A549 (cell line): ENCODE results near the gene GAS7. TPM values are rescaled to one million over a fixed set of nuclear protein-coding genes. Genes with fewer than 3 reads are reported as not detected.

Experiments
- ATAC-seq, 2 experiments: fragments of 200-7000 bp in 1 of 2; fragments of >200 bp in 1 of 2; cut with Nextera tagmentation in 1 of 2; cut with Tn5 transposase in 1 of 2; 3 replicates each; pipeline versions ENCODE4 v1.8.0 to v1.9.1; 2018 to 2020; ENCODE audit warnings: mild to moderate bottlenecking in 1 of 2, moderate library complexity in 1 of 2
- CTCF ChIA-PET: fragments of 300-600 bp; sonication (Branson Sonifier 250); formaldehyde crosslinking; extraction: SDS; loops from one replicate; lab custom pipeline; 2021; ENCODE audit warnings: antibody characterized with exemption, inconsistent platforms; lab: Yijun Ruan, JAX
- POLR2A ChIA-PET: fragments of 350-600 bp; formaldehyde crosslinking; extraction: SDS; loops from one replicate; lab custom pipeline; 2021; ENCODE audit warnings: antibody characterized with exemption, inconsistent platforms; lab: Yijun Ruan, JAX
- DNase-seq, 2 experiments: peaks; one replicate each; pipeline versions ENCODE4 v3.0.0 to v3.0.0-alpha.2; 2011 to 2016; ENCODE audit warnings: low read depth in 1 of 2, low spot score in 1 of 2
- FAIRE-seq: peaks from 2 replicates; lab custom pipeline; 2011; peaks lifted over from hg19 to GRCh38; lab: Jason Lieb, UNC
- H3K27ac ChIP-seq, 2 experiments: fragments of >200 bp; sonication (Bioruptor Twin); formaldehyde crosslinking; 3 replicates each; pipeline ENCODE4 v1.5.1; 2016 to 2017
- H3K4me1 ChIP-seq: fragments of >200 bp; sonication (Bioruptor Twin); formaldehyde crosslinking; 3 replicates; pipeline ENCODE4 v1.6.1; 2016
- H3K4me2 ChIP-seq: fragments of >200 bp; sonication (Bioruptor Twin); formaldehyde crosslinking; 3 replicates; pipeline ENCODE4 v1.6.1; 2016
- H3K4me3 ChIP-seq: fragments of >200 bp; sonication (Bioruptor Twin); formaldehyde crosslinking; 3 replicates; pipeline ENCODE4 v1.5.1; 2016
- H3K9me3 ChIP-seq: fragments of >200 bp; sonication (Bioruptor Twin); formaldehyde crosslinking; 3 replicates; pipeline ENCODE4 v1.6.1; 2016
- BCL3 ChIP-seq: fragments of >200 bp; sonication (Bioruptor Twin); formaldehyde crosslinking; IDR thresholded peaks from 3 replicates; pipeline ENCODE4 v1.6.1; 2016
- CBX2 ChIP-seq: fragments of 200-600 bp; sonication (generic); IDR thresholded peaks from 2 replicates; pipeline ENCODE4 v1.6.1; 2016; ENCODE audit warnings: low read depth, mild to moderate bottlenecking, borderline replicate concordance
- CBX8 ChIP-seq: fragments of 200-600 bp; sonication (generic); IDR thresholded peaks from 2 replicates; pipeline ENCODE4 v1.6.1; 2016
- CEBPB ChIP-seq, 2 experiments: fragments of >200 bp in 1 of 2; sonication (Bioruptor Twin) in 1 of 2; formaldehyde crosslinking in 1 of 2; IDR thresholded peaks; 2 replicates each; pipeline ENCODE4 v1.6.1; 2012 to 2016
- CHD2 ChIP-seq: fragments of 150-350 bp; IDR thresholded peaks from 2 replicates; pipeline ENCODE4 v1.6.1; 2014; ENCODE audit warnings: low read length; ENCODE audit not compliant: partially characterized antibody
- E2F6 ChIP-seq: IDR thresholded peaks from 2 replicates; pipeline ENCODE4 v1.6.1; 2012; ENCODE audit warnings: low read depth, borderline replicate concordance
- EHMT2 ChIP-seq: fragments of 200-600 bp; sonication (generic); IDR thresholded peaks from 2 replicates; pipeline ENCODE4 v1.6.1; 2016; ENCODE audit warnings: antibody characterized with exemption, low read depth, mild to moderate bottlenecking, moderate library complexity
- FOSB ChIP-seq: fragments of 250-450 bp; sonication (Bioruptor Pico); IDR thresholded peaks from 2 replicates; pipeline ENCODE4 v1.5.0; 2020; ENCODE audit warnings: mild to moderate bottlenecking, moderate library complexity
- FOSL2 ChIP-seq, 2 experiments: fragments of 450-650 bp in 1 of 2; fragments of >200 bp in 1 of 2; sonication (Bioruptor Twin) in 1 of 2; formaldehyde crosslinking; IDR thresholded peaks; 2 replicates each; pipeline versions ENCODE4 v1.5.0 to v1.6.1; 2016 to 2020; ENCODE audit warnings: mild to moderate bottlenecking in 1 of 2, moderate library complexity in 1 of 2
- HDAC2 ChIP-seq: fragments of 200-600 bp; sonication (generic); IDR thresholded peaks from 2 replicates; pipeline ENCODE4 v1.6.1; 2016
- HES2 ChIP-seq: fragments of >200 bp; sonication (Bioruptor Twin); formaldehyde crosslinking; IDR thresholded peaks from 2 replicates; pipeline ENCODE4 v1.6.1; 2016
- HEYL ChIP-seq: fragments of 250-450 bp; sonication (Bioruptor Pico); IDR thresholded peaks from 2 replicates; pipeline ENCODE4 v1.8.0; 2021; ENCODE audit warnings: mild to moderate bottlenecking, moderate library complexity
- HMGXB4 ChIP-seq: fragments of 250-450 bp; sonication (Bioruptor Pico); IDR thresholded peaks from 2 replicates; pipeline ENCODE4 v1.5.0; 2021; ENCODE audit warnings: mild to moderate bottlenecking, moderate library complexity, borderline replicate concordance
- HOXB13 ChIP-seq: fragments of 250-450 bp; sonication (Bioruptor Pico); IDR thresholded peaks from 2 replicates; pipeline ENCODE4 v1.5.0; 2020; ENCODE audit warnings: low read depth, mild to moderate bottlenecking, moderate library complexity
- MAX ChIP-seq: IDR thresholded peaks from 2 replicates; pipeline ENCODE4 v1.6.1; 2012
- MAZ ChIP-seq: fragments of 150-350 bp; IDR thresholded peaks from 2 replicates; pipeline ENCODE4 v1.6.1; 2014; ENCODE audit warnings: antibody characterized with exemption, low read depth, low read length, borderline replicate concordance
- MYC ChIP-seq: IDR thresholded peaks from 2 replicates; pipeline ENCODE4 v1.6.1; 2012; ENCODE audit warnings: mild to moderate bottlenecking, inconsistent platforms, low read length, improper control_type of control experiment, borderline replicate concordance
- NR3C1 ChIP-seq: fragments of >200 bp; sonication (Bioruptor Twin); formaldehyde crosslinking; IDR thresholded peaks from 3 replicates; pipeline ENCODE4 v1.6.1; 2017
- PHF8 ChIP-seq: fragments of 200-600 bp; sonication (generic); IDR thresholded peaks from 2 replicates; pipeline ENCODE4 v1.6.1; 2016; ENCODE audit warnings: low read depth, mild to moderate bottlenecking, antibody characterized with exemption, moderate library complexity, borderline replicate concordance
- POLR2A ChIP-seq: IDR thresholded peaks from 2 replicates; pipeline ENCODE4 v1.6.1; 2012; ENCODE audit warnings: mild to moderate bottlenecking, low read length
- POLR2AphosphoS2 ChIP-seq: conservative IDR thresholded peaks from 2 replicates; pipeline ENCODE4 v1.6.1; 2012; ENCODE audit warnings: low read length, improper control_type of control experiment, inconsistent platforms
- RARB ChIP-seq: fragments of 250-450 bp; sonication (Bioruptor Pico); IDR thresholded peaks from 2 replicates; pipeline ENCODE4 v1.8.0; 2021; ENCODE audit warnings: mild to moderate bottlenecking, moderate library complexity
- RNF2 ChIP-seq: fragments of 200-600 bp; sonication (generic); IDR thresholded peaks from 2 replicates; pipeline ENCODE4 v1.6.1; 2016; ENCODE audit warnings: low read depth, mild to moderate bottlenecking, antibody characterized with exemption, moderate library complexity, borderline replicate concordance
- WGBS: methylation state at CpG from one replicate; pipeline ENCODE4 v1.1.6; 2017; ENCODE audit errors: missing lambda C conversion rate; 5-methylcytosine and 5-hydroxymethylcytosine counted together
- polyA plus RNA-seq, 4 experiments: library from polyadenylated mRNA; depleted of rRNA in 3 of 4; stranded (reverse); fragments of >200 nt; fragmentation: RNase III in 1 of 4; extraction: RNeasy Plus Mini Kit Qiagen cat#74134 plus additional on column Dnase treatment in 1 of 4; gene quantifications; 2 replicates in 3 of 4; 3 replicates in 1 of 4; pipeline ENCODE4 v1.2.3, GENCODE V29; 2011 to 2017

The GAS7 gene
- polyA plus RNA-seq, 2 of the 4 experiments (the other 2 are of a cell fraction), result 1.3 to 1.5 TPM

GRCh38 chr17:9872852-9873251 is 325.6 kb downstream of the GAS7 start:
- CTCF ChIA-PET, result interaction anchor here (0.6 to 1.8 kb wide), 10 partner anchors 13 to 444 kb away, joined by 3 to 7 read pairs (median 4); no protein-coding TSS in a partner anchor
- WGBS, result 58% methylated on average over 6 of the region's 6 CpGs
- Histone ChIP-seq H3K27ac (peak overlapping the region in 1 of 2 experiments; percentile 32; a peak in 1 of 6 replicates), H3K4me1 (peaks cover 6% of the 10 kb centered on the region; the same call in 2 of the 3 replicates), H3K4me3 (no peak overlapping the region), H3K9me3 (no peaks in the 10 kb centered on the region), H3K4me2 (no peak overlapping the region)
- no peak for ATAC-seq
- FAIRE-seq, result no peak
- TF ChIP-seq HOXB13 (CRISPR knock-in tag) (no peak), MAZ (no peak), POLR2A (no peak), FOSB (CRISPR knock-in tag) (no peak), HDAC2 (no peak), POLR2AphosphoS2 (no peak), E2F6 (no peak), FOSL2 (IDR thresholded peaks at IDR 0.05) (no peak), FOSL2 (CRISPR knock-in tag; IDR thresholded peaks at IDR 0.05) (no peak), HES2 (no peak), RNF2 (no peak), NR3C1 (no peak), CBX8 (no peak), EHMT2 (no peak), HMGXB4 (CRISPR knock-in tag) (no peak), CHD2 (no peak), HEYL (CRISPR knock-in tag) (no peak), MYC (no peak)
- POLR2A ChIA-PET, result no interaction called here
- no peak for DNase-seq

- FAIRE-seq, result peak; percentile 80
- POLR2A ChIA-PET, result no interaction called here
Observed at GRCh38 chr17:9868552-9868951, 329.9 kb downstream of the GAS7 start.

More at GRCh38 chr17:9868552-9868951, 329.9 kb downstream of the GAS7 start:
- H3K9me3 ChIP-seq, result peaks cover 10% of the 10 kb centered on the region; the same call in 2 of the 3 replicates
- H3K27ac ChIP-seq, result no peak overlapping the region
- CTCF ChIA-PET, result interaction anchor here (1.7 to 2.6 kb wide), 2 partner anchors 13 to 60 kb away, joined by 5 to 15 read pairs; no protein-coding TSS in a partner anchor
- H3K4me3 ChIP-seq, result no peak overlapping the region
- H3K4me1 ChIP-seq, result peaks cover 12% of the 10 kb centered on the region; the same call in 1 of the 3 replicates
- TF ChIP-seq PHF8, result no peak
- TF ChIP-seq MAX, result no peak
- no peak for TF ChIP-seq RARB (CRISPR knock-in tag)
- no peak for TF ChIP-seq E2F6
- TF ChIP-seq CBX2, result no peak
- no peak for TF ChIP-seq FOSL2 (IDR thresholded peaks at IDR 0.05)
- no peak for TF ChIP-seq FOSL2 (CRISPR knock-in tag; IDR thresholded peaks at IDR 0.05)
- no peak for TF ChIP-seq CEBPB (IDR thresholded peaks at IDR 0.05)
- no peak for TF ChIP-seq BCL3
- DNase-seq, result no peak
- no peak overlapping the region for H3K4me2 ChIP-seq
- 68% methylated on average over 3 of the region's 3 CpGs for WGBS
- no peak for ATAC-seq
